Measurements from ENCODE around the gene PPM1L.

DNA sequence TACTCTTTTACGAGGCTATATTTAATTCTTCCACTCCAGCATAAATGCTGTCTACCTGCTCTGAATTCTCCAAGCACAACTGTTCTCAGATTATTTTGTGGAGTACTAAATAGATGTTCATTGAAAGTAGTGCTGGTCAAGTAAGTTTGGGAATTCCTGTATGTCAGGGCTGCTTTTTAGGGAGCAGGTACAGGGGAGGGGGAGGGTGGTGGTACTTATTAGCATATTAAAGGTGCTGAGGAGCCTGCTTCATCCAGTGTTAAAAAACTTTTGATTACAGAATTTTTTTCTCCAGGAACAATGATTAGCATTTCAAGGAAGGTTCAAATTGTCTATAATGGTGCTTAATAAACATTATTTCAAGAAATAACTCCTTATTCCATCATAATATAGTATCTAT lies 59.2 kb downstream of the PPM1L start:
- TF ChIP-seq POLR2A (IDR thresholded peaks at IDR 0.05; ENCODE audit: low read depth) (no peak), EP300 (IDR thresholded peaks at IDR 0.05) (no peak)
- TF ChIP-seq, protein P1, sequence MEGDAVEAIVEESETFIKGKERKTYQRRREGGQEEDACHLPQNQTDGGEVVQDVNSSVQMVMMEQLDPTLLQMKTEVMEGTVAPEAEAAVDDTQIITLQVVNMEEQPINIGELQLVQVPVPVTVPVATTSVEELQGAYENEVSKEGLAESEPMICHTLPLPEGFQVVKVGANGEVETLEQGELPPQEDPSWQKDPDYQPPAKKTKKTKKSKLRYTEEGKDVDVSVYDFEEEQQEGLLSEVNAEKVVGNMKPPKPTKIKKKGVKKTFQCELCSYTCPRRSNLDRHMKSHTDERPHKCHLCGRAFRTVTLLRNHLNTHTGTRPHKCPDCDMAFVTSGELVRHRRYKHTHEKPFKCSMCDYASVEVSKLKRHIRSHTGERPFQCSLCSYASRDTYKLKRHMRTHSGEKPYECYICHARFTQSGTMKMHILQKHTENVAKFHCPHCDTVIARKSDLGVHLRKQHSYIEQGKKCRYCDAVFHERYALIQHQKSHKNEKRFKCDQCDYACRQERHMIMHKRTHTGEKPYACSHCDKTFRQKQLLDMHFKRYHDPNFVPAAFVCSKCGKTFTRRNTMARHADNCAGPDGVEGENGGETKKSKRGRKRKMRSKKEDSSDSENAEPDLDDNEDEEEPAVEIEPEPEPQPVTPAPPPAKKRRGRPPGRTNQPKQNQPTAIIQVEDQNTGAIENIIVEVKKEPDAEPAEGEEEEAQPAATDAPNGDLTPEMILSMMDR (IDR thresholded peaks at IDR 0.05): no peak
